SK-N-MC (cell line): Measurements from ENCODE around the gene ELMO1.

Experiments used
- EZH2 ChIP-seq: fragments of 200-600 bp; sonication (generic); IDR thresholded peaks from one replicate; pipeline ENCODE4 v1.6.1; 2017; ENCODE audit warnings: antibody characterized with exemption
- FOXP2 ChIP-seq: optimal IDR thresholded peaks from 2 replicates; pipeline ENCODE3; 2011; ENCODE audit warnings: mild to moderate bottlenecking, moderate library complexity; ENCODE audit not compliant: insufficient read depth; ENCODE audit errors: extremely low read length, control extremely low read depth
- POLR2AphosphoS5 ChIP-seq: IDR thresholded peaks from 2 replicates; pipeline ENCODE4 v1.6.1; 2012; ENCODE audit warnings: mild to moderate bottlenecking, low read depth, low read length, borderline replicate concordance

GRCh38 chr7:37488163-37488764 lies 39.6 kb upstream of the ELMO1 start:
- TF ChIP-seq EZH2 (no peak), POLR2AphosphoS5 (no peak), FOXP2 (no peak)
